HepG2 (cell line): ENCODE results near the gene ZNF526. TPM values are rescaled to one million over a fixed set of nuclear protein-coding genes. Genes with fewer than 3 reads are reported as not detected.

Experiments
- ATAC-seq: fragments of 200-7000 bp; cut with Tn5 transposase; 3 replicates; pipeline ENCODE4 v1.9.1; 2020; ENCODE audit warnings: mild to moderate bottlenecking, moderate library complexity
- BruUV-seq: library from RNA; stranded (reverse); fragments of 400-500 nt; replicated peaks from 2 replicates; lab custom pipeline; 2021; lab: Mats Ljungman, UMichigan
- CTCF ChIA-PET: fragments of 300-600 bp; formaldehyde crosslinking; extraction: SDS; loops from one replicate; lab custom pipeline; 2021; ENCODE audit warnings: low total read pairs, inconsistent platforms, low intra/inter-chr PET ratio; lab: Yijun Ruan, JAX
- POLR2A ChIA-PET: fragments of 350-600 bp; sonication (Branson Sonifier 250); formaldehyde crosslinking; loops from one replicate; lab custom pipeline; 2020; ENCODE audit warnings: antibody characterized with exemption, inconsistent platforms; lab: Yijun Ruan, JAX
- DNase-seq: peaks from one replicate; pipeline ENCODE4 v3.0.0-alpha.2; 2015; ENCODE audit warnings: low spot score
- FAIRE-seq: peaks from 3 replicates; lab custom pipeline; 2011; peaks lifted over from hg19 to GRCh38; lab: Jason Lieb, UNC
- H2AFZ ChIP-seq: one replicate; pipeline ENCODE4 v1.6.1; 2011; ENCODE audit warnings: low read length, inconsistent platforms
- H3K27ac ChIP-seq: fragments of 300-600 bp; 3 replicates; pipeline ENCODE4 v1.8.0; 2011; ENCODE audit warnings: mixed run types, mild to moderate bottlenecking, mixed read lengths, low read length, inconsistent platforms; ENCODE audit not compliant: insufficient read depth; ENCODE audit errors: extremely low read length
- H3K27me3 ChIP-seq, 2 experiments: fragments of 200-600 bp in 1 of 2; 2 replicates in 1 of 2; 3 replicates in 1 of 2; pipeline versions ENCODE4 v1.6.0 to v1.8.0; 2011; ENCODE audit warnings: low read length in 2 of 2, mild to moderate bottlenecking in 2 of 2, moderate library complexity in 2 of 2, inconsistent platforms in 1 of 2; ENCODE audit not compliant: insufficient read depth in 2 of 2, control insufficient read depth in 1 of 2
- H3K36me3 ChIP-seq, 2 experiments: fragments of 200-600 bp in 1 of 2; replicated peaks in 1 of 2; 2 replicates in 1 of 2; 3 replicates in 1 of 2; pipeline versions ENCODE4 v1.5.1 to v1.8.0; 2011; ENCODE audit warnings: low read length in 2 of 2, inconsistent platforms in 1 of 2; ENCODE audit not compliant: insufficient read depth in 2 of 2, control insufficient read depth in 1 of 2
- H3K4me1 ChIP-seq: 2 replicates; pipeline ENCODE4 v1.5.1; 2012; ENCODE audit warnings: low read length, inconsistent platforms; ENCODE audit not compliant: insufficient read depth
- H3K4me2 ChIP-seq: 2 replicates; pipeline ENCODE4 v1.6.0; 2011; ENCODE audit warnings: low read depth, low read length, inconsistent platforms
- H3K4me3 ChIP-seq, 3 experiments: fragments of 200-600 bp in 1 of 3; sonication (generic), shearing (Covaris generic) in 1 of 3; replicated peaks in 1 of 3; 2 replicates each; pipeline ENCODE4 v1.5.1; 2011 to 2016; ENCODE audit warnings: low read length in 3 of 3, inconsistent platforms in 2 of 3, low read depth in 2 of 3, mild to moderate bottlenecking in 2 of 3, control low read depth in 1 of 3, mixed read lengths in 1 of 3; ENCODE audit not compliant: insufficient read depth in 1 of 3
- H3K79me2 ChIP-seq: one replicate; pipeline ENCODE4 v1.6.1; 2011; ENCODE audit warnings: low read length, inconsistent platforms; ENCODE audit not compliant: insufficient read depth
- H3K9ac ChIP-seq: 2 replicates; pipeline ENCODE4 v1.6.0; 2011; ENCODE audit warnings: mild to moderate bottlenecking, low read depth, low read length, inconsistent platforms; ENCODE audit not compliant: insufficient read depth
- H3K9me3 ChIP-seq: 2 replicates; pipeline ENCODE4 v1.5.1; 2012; ENCODE audit warnings: mild to moderate bottlenecking, low read length
- H4K20me1 ChIP-seq: 2 replicates; pipeline ENCODE4 v1.6.0; 2011; ENCODE audit warnings: inconsistent platforms, mild to moderate bottlenecking, low read length, moderate library complexity; ENCODE audit not compliant: insufficient read depth
- ZNF180 ChIP-seq: sonication (generic); formaldehyde crosslinking; IDR thresholded peaks from 2 replicates; pipeline ENCODE4 v1.4.0; 2020; ENCODE audit warnings: low read depth, missing genetic modification reagents, borderline replicate concordance
- ZNF629 ChIP-seq: sonication (generic); formaldehyde crosslinking; conservative IDR thresholded peaks from 2 replicates; pipeline ENCODE4 v1.5.0; 2020; ENCODE audit warnings: missing genetic modification reagents
- WGBS: methylation state at CpG from one replicate; pipeline ENCODE4 v1.1.6; 2017; ENCODE audit warnings: low lambda C conversion rate; 5-methylcytosine and 5-hydroxymethylcytosine counted together
- in situ Hi-C: cut with HindIII; loops from 2 replicates; pipeline ENCODE4 v1.10.0; 2017; ENCODE audit warnings: low pct_unique_long_range_greater_than_20kb; ENCODE audit not compliant: extremely low pct_ligation_motif_present
- intact Hi-C: fragments of 100-400 bp; cut with micrococcal nuclease; formaldehyde crosslinking; loops from one replicate; pipeline ENCODE4 v1.10.0; 2022; ENCODE audit not compliant: unreplicated experiment
- polyA plus RNA-seq, 8 experiments: library from polyadenylated mRNA; depleted of rRNA in 3 of 8; stranded (reverse) in 7 of 8; unstranded in 1 of 8; fragments of >200 nt; fragmentation: Illumina TruSeq in 4 of 8; extraction: Trizol in 4 of 8; gene quantifications; 2 replicates each; pipeline versions ENCODE4 v1.2.1 to v1.2.3, GENCODE V29; 2011 to 2016; ENCODE audit warnings: low read depth in 4 of 8, missing spikeins in 1 of 8, mixed read lengths in 1 of 8; ENCODE audit not compliant: insufficient read depth in 1 of 8
- total RNA-seq, 5 experiments: library from RNA; depleted of rRNA; stranded (reverse); fragments of >200 nt; fragmentation: Illumina TruSeq; extraction: Trizol; gene quantifications; 2 replicates each; pipeline ENCODE4 v1.2.3, GENCODE V29; 2016; ENCODE audit warnings: low read depth in 1 of 5

The ZNF526 gene
- total and polyA plus RNA-seq, 2 of the 13 experiments (the other 11 are each of a cell fraction or from before 2014, with no cell fraction given): 3.3 to 8.4 TPM

DNA sequence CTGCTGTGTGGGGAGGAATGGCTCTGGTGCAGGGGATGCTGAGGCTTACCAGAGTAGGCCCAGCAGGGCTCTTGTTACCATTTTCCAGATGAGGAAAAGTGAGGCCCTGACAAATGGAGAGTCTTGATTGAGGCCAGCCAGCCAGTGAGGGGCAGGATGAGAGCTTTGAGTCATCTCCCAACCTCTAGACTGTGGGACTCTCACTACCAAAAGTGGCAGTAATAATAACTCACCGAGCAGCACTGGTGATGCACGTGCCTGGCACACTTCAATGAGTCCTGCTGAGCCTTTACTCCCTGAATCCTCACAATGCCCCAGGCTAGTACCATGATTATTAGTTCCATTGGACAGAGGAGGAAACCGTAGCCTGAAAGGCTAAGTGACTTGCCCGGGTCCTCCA lies 56.7 kb downstream of the ZNF526 start:
- no peak overlapping the region for H3K9ac ChIP-seq

More for the DNA sequence above, 56.7 kb downstream of the ZNF526 start:
- H3K4me1 ChIP-seq: peaks cover 34% of the 10 kb centered on the region
- no peak for ATAC-seq
- H2AFZ ChIP-seq: no peak overlapping the region
- POLR2A ChIA-PET: interaction anchor here (7.4 kb wide), 1 partner anchor 31 kb away, joined by 117 read pairs; the partner anchor contains the start of gene GSK3A
- TF ChIP-seq ZNF629 (peak; percentile 69), ZNF180 (no peak)
- H3K36me3 ChIP-seq: peaks cover 5 to 21% of the 10 kb centered on the region in 2 experiments; a peak in 4 of 5 replicates
- no peak for DNase-seq
- H3K27me3 ChIP-seq: no peaks in the 10 kb centered on the region
- H3K79me2 ChIP-seq: no peaks in the 10 kb centered on the region
- H4K20me1 ChIP-seq: no peaks in the 10 kb centered on the region
- H3K4me2 ChIP-seq: no peak overlapping the region
- no TSS peak for BruUV-seq
- in situ Hi-C loops: no loop called here
- FAIRE-seq: no peak
- no peaks in the 10 kb centered on the region for H3K9me3 ChIP-seq
- no peak overlapping the region for H3K4me3 ChIP-seq
- intact Hi-C loops: no loop called here
- no peak overlapping the region for H3K27ac ChIP-seq
- 96% methylated on average over 4 of the region's 4 CpGs for WGBS
- CTCF ChIA-PET: interaction anchor here (1.2 kb wide), 1 partner anchor 30 kb away, joined by 3 read pairs; no protein-coding TSS in a partner anchor

Other genes with a start within 250 kb of the ZNF526 start
- 0.04 TPM in 1 of 2 replicates, not detected in the other for gene ATP1A3, start 226.1 kb upstream of the ZNF526 start, total RNA-seq (2016; rRNA removed; fragmentation: Illumina TruSeq; extraction: Trizol)
- gene ATP1A3, start 226.1 kb upstream of the ZNF526 start, polyA plus RNA-seq (2011; rRNA removed): 0.01 TPM in 1 of 2 replicates, not detected in the other
- not detected in 2 replicates for gene GRIK5, start 150.1 kb upstream of the ZNF526 start, total RNA-seq (2016; rRNA removed; fragmentation: Illumina TruSeq; extraction: Trizol)
- 0.05 TPM in 1 of 2 replicates, not detected in the other for gene GRIK5, start 150.1 kb upstream of the ZNF526 start, polyA plus RNA-seq (2011; rRNA removed)
- gene ZNF574, start 144.1 kb upstream of the ZNF526 start, total RNA-seq (2016; rRNA removed; fragmentation: Illumina TruSeq; extraction: Trizol): 7.9 and 8.2 TPM in 2 replicates
- 7.7 and 9.5 TPM in 2 replicates for gene ZNF574, start 144.1 kb upstream of the ZNF526 start, polyA plus RNA-seq (2011; rRNA removed)
- 0.03 and 0.09 TPM in 2 replicates for gene POU2F2, start 87.9 kb upstream of the ZNF526 start, total RNA-seq (2016; rRNA removed; fragmentation: Illumina TruSeq; extraction: Trizol)
- 0.17 and 0.25 TPM in 2 replicates for gene POU2F2, start 87.9 kb upstream of the ZNF526 start, polyA plus RNA-seq (2011; rRNA removed)
- gene DEDD2, start 2.6 kb upstream of the ZNF526 start, total RNA-seq (2016; rRNA removed; fragmentation: Illumina TruSeq; extraction: Trizol): 14.7 and 19.2 TPM in 2 replicates
- 24.7 and 26.1 TPM in 2 replicates for gene DEDD2, start 2.6 kb upstream of the ZNF526 start, polyA plus RNA-seq (2011; rRNA removed)
- 14.8 and 16.9 TPM in 2 replicates for gene GSK3A, start 22.3 kb downstream of the ZNF526 start, total RNA-seq (2016; rRNA removed; fragmentation: Illumina TruSeq; extraction: Trizol)
- gene GSK3A, start 22.3 kb downstream of the ZNF526 start, polyA plus RNA-seq (2011; rRNA removed): 52.5 and 56.5 TPM in 2 replicates
- 43.2 and 67.1 TPM in 2 replicates for gene ERF, start 34.8 kb downstream of the ZNF526 start, total RNA-seq (2016; rRNA removed; fragmentation: Illumina TruSeq; extraction: Trizol)
- 62.5 and 69.9 TPM in 2 replicates for gene ERF, start 34.8 kb downstream of the ZNF526 start, polyA plus RNA-seq (2011; rRNA removed)
- 5.4 and 8.0 TPM in 2 replicates for gene CIC, start 48.9 kb downstream of the ZNF526 start, total RNA-seq (2016; rRNA removed; fragmentation: Illumina TruSeq; extraction: Trizol)
- gene CIC, start 48.9 kb downstream of the ZNF526 start, polyA plus RNA-seq (2011; rRNA removed): 5.9 and 8.3 TPM in 2 replicates
- gene PRR19, start 81.8 kb downstream of the ZNF526 start, total RNA-seq (2016; rRNA removed; fragmentation: Illumina TruSeq; extraction: Trizol): 0.33 and 0.38 TPM in 2 replicates
- 0.21 and 0.26 TPM in 2 replicates for gene PRR19, start 81.8 kb downstream of the ZNF526 start, polyA plus RNA-seq (2011; rRNA removed)
- gene PAFAH1B3, start 82.3 kb downstream of the ZNF526 start, total RNA-seq (2016; rRNA removed; fragmentation: Illumina TruSeq; extraction: Trizol): 58.0 and 58.6 TPM in 2 replicates
- gene PAFAH1B3, start 82.3 kb downstream of the ZNF526 start, polyA plus RNA-seq (2011; rRNA removed): 27.4 and 31.2 TPM in 2 replicates
- gene TMEM145, start 93.0 kb downstream of the ZNF526 start, total RNA-seq (2016; rRNA removed; fragmentation: Illumina TruSeq; extraction: Trizol): 0.07 TPM in 1 of 2 replicates, not detected in the other
- gene TMEM145, start 93.0 kb downstream of the ZNF526 start, polyA plus RNA-seq (2011; rRNA removed): 5.1 and 5.5 TPM in 2 replicates
- 3.9 and 8.8 TPM in 2 replicates for gene MEGF8, start 105.3 kb downstream of the ZNF526 start, total RNA-seq (2016; rRNA removed; fragmentation: Illumina TruSeq; extraction: Trizol)
- gene MEGF8, start 105.3 kb downstream of the ZNF526 start, polyA plus RNA-seq (2011; rRNA removed): 4.0 and 6.2 TPM in 2 replicates
- 0.35 TPM in 1 of 2 replicates, not detected in the other for gene CNFN, start 170.0 kb downstream of the ZNF526 start, total RNA-seq (2016; rRNA removed; fragmentation: Illumina TruSeq; extraction: Trizol)
- gene CNFN, start 170.0 kb downstream of the ZNF526 start, polyA plus RNA-seq (2011; rRNA removed): 1.0 and 1.1 TPM in 2 replicates
- not detected in 2 replicates for gene LIPE, start 207.1 kb downstream of the ZNF526 start, total RNA-seq (2016; rRNA removed; fragmentation: Illumina TruSeq; extraction: Trizol)
- gene LIPE, start 207.1 kb downstream of the ZNF526 start, polyA plus RNA-seq (2011; rRNA removed): 0.20 TPM in 1 of 2 replicates, not detected in the other
- gene CXCL17, start 222.6 kb downstream of the ZNF526 start, total RNA-seq (2016; rRNA removed; fragmentation: Illumina TruSeq; extraction: Trizol): not detected in 2 replicates
- 0.10 and 0.12 TPM in 2 replicates for gene CXCL17, start 222.6 kb downstream of the ZNF526 start, polyA plus RNA-seq (2011; rRNA removed)